Measurements from ENCODE around the gene N4BP3.

N4BP3 gene

DNA sequence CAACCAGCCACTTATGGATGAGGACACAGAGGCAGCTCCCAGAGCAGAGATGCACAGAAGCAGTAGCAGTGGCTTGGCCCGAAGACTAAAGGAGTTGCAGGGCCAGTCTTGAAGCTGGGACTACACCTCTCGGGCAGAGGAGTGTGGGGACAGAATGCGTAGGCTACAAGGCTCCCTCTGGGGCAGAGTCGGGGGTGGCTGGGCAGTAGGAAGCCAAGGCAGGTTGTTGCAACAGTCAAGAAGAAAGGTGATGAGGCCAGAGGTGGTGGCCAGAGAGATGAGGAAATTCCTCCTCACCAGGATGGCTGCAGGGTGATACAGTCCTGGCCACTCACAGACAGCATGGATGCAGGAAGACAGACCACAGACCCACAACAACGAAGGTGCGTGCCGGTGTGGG lies 4.9 kb upstream of the N4BP3 start:
- H3K4me3 ChIP-seq (ENCODE audit: low read depth, low read length): no peak overlapping the region
- DNase-seq (ENCODE audit: low read depth): no peak
- TF ChIP-seq, protein P1, sequence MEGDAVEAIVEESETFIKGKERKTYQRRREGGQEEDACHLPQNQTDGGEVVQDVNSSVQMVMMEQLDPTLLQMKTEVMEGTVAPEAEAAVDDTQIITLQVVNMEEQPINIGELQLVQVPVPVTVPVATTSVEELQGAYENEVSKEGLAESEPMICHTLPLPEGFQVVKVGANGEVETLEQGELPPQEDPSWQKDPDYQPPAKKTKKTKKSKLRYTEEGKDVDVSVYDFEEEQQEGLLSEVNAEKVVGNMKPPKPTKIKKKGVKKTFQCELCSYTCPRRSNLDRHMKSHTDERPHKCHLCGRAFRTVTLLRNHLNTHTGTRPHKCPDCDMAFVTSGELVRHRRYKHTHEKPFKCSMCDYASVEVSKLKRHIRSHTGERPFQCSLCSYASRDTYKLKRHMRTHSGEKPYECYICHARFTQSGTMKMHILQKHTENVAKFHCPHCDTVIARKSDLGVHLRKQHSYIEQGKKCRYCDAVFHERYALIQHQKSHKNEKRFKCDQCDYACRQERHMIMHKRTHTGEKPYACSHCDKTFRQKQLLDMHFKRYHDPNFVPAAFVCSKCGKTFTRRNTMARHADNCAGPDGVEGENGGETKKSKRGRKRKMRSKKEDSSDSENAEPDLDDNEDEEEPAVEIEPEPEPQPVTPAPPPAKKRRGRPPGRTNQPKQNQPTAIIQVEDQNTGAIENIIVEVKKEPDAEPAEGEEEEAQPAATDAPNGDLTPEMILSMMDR (IDR thresholded peaks at IDR 0.05; ENCODE audit: insufficient read depth, low read depth, low read length, missing control alignments): no peak

DNA sequence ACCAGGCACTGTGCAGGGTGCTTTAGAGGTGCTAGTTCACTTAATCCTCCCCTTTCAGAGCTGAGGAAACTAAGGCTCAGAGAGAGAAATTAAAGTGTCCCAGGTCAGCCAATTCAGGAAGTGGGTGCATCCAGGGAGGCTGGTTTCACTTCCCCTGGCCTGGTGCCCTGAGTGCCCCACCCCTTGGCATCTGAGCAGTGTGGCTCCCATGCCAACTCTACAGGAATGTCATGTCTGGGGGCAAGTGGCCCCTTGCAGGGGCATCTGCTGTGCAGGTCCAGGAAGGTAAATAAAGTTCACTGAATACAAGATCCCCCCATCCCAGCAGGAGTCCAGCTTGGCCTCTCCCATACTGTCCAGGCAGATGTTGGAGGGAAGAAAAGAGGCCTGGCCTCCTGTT lies 4.4 kb upstream of the N4BP3 start:
- no peak overlapping the region for H3K4me3 ChIP-seq (ENCODE audit: low read depth, low read length)
- TF ChIP-seq, protein P1 (IDR thresholded peaks at IDR 0.05; ENCODE audit: insufficient read depth, low read depth, low read length, missing control alignments): no peak
- DNase-seq (ENCODE audit: low read depth): no peak

DNA sequence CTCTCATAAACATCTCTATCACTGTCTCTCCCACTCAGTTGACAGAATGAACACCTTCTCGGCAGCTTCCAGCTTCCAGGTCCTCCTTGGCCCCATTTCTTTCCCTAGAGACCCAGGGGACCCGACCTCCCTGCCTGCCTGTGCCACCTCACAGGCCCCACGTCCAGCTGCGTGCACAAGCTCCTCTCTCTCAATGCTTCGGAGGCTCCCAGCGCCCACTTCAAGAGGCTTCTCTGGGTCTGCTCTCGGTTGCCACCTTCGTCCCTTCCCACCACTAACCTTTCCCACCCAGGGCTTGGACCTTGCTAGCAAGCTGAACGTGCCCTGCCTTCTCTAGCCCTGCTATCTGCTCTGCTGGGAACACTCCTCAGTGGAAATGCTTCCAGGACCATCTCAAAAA lies 2.8 kb upstream of the N4BP3 start:
- H3K4me3 ChIP-seq (ENCODE audit: low read depth, low read length): no peak overlapping the region
- DNase-seq (ENCODE audit: low read depth): no peak
- TF ChIP-seq, protein P1 (IDR thresholded peaks at IDR 0.05; ENCODE audit: insufficient read depth, low read depth, low read length, missing control alignments): no peak

DNA sequence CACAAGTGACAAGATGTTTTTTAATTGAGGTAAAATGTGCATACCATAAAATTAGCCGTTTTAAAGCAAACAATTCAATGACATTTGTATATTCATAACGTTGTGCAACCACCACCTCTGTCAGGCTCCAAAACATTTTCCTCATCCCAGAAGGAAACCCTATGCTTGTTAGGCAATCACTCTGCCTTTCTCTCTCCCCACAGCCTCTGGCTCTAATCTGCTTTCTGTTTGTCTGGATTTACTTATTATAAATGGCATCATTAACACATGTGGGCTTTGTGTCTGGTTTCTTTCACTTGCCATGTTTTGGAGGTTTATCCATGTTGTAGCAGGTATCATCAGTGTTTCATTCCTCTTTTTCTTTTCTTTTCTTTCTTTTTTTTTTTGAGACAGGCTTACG lies 1.4 kb upstream of the N4BP3 start:
- DNase-seq (ENCODE audit: low read depth): no peak

DNA sequence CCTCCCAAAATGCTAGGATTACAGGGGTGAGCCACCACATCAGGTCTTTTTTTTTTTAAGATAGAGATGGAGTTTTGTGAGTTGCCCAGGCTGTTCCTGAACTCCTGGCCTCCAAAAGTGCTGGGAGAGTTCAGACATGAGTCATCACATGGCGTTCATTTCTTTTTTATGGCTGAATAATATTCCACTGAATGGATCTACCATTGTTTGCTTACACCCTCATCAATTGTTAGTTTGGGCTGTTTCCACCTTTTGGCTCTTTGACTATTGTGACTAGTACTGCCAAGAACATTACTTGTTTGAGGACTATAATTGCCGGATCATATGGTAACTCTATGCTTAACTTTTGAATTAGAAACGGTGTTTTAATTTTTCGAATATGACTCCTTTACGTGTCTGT lies 787 bp upstream of the N4BP3 start:
- peak overlapping the region; percentile 58 for H3K4me3 ChIP-seq (ENCODE audit: low read depth, low read length)
- DNase-seq (ENCODE audit: low read depth): no peak
- TF ChIP-seq, protein P1 (IDR thresholded peaks at IDR 0.05; ENCODE audit: insufficient read depth, low read depth, low read length, missing control alignments): no peak

More for the DNA sequence above, 1.4 kb upstream of the N4BP3 start:
- no peak overlapping the region for H3K4me3 ChIP-seq (ENCODE audit: low read depth, low read length)
- TF ChIP-seq, protein P1 (IDR thresholded peaks at IDR 0.05; ENCODE audit: insufficient read depth, low read depth, low read length, missing control alignments): no peak

DNA sequence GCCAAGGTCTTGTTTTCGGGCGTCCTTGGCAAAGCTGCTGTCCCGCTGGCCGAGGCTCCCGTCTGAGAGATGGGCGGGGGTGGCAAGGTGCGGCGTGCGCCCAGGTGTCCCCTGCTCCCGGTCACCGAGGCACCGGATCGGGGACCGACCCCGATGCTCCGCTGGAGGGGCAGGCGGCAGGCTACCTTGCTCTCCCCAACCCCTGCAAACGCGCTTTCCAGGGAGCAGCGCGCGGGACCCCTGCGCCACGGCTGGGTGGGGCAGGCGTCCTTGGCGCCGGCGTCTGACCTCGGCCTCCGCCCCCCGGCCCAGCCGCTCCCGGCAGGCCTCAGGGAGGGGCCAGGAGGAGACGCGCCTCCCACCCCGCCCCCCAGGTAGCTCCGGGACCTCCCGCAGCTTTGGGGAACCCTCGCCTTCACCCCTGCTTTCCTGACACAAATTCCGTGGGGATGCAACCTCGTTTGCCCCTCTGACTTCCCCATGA lies 551 bp downstream of the N4BP3 start:
- H3K4me3 ChIP-seq (ENCODE audit: low read depth, low read length): peak overlapping the region; percentile 85
- DNase-seq (ENCODE audit: low read depth): peak; percentile 50
- TF ChIP-seq, protein P1 (IDR thresholded peaks at IDR 0.05; ENCODE audit: insufficient read depth, low read depth, low read length, missing control alignments): no peak

All from GM12865 (cell line).